ENCODE data around the gene ABHD16B. TPM values are rescaled to one million over a fixed set of nuclear protein-coding genes. Genes with fewer than 3 reads are reported as not detected.

The ABHD16B gene
- total RNA-seq, 1 experiment from 2014 or later = not detected

DNA sequence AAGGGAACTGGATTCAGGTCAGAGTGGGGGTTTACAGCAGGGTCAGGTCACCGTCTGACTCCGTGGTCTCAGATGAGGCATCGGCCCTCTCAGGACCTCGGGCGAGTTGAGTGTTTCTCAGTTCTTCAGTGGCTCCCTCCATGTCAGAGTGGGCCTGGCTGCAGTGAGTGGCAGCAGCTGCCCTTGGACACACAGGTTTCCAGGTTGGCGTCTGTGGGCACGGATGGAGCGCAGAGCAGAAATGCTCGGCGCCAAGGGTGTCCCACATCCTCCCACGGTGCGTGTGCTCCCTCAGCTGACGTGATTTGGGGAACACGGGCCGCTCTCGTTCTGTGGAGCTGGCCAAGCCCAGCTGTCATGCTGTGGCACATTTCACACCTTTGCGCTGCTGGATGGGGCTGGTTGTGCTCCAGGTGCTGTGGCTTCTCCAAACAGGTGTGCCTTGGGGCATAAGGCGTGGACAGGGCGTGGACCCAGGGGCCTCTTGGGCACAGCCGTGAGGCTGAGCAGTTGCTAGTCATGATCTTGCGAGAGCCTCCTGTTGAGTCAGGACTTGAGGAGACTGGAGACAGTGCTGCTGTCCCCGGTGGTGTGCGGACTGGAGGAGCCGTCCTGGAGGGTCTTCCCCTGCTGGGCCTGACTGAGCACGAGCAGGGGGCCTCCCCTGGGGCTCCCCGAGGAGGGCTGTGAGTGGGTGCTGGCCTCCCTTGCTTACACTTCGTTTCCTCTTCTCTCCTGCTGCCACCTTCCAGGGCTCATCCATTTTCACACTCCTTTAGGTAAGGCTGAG is 24.2 kb downstream of the ABHD16B start:
- ATAC-seq (peak; percentile 61), DNase-seq (peak; percentile 59)
- peaks cover 56% of the 10 kb centered on the region for H3K79me2 ChIP-seq (ENCODE audit: low read length)
- ChIA-PET POLR2A (ENCODE audit: unreplicated experiment) (no interaction called here), CTCF (no interaction called here)
- no peak for TF ChIP-seq EZH2 (IDR thresholded peaks at IDR 0.05; ENCODE audit: low read length, unreplicated experiment)
- no peak for TF ChIP-seq CTCF (conservative IDR thresholded peaks at IDR 0.05; ENCODE audit: low read depth, low read length)
- TF ChIP-seq EZH2phosphoT487 (IDR thresholded peaks at IDR 0.05; ENCODE audit: borderline replicate concordance, low read length) = no peak
- BruUV-seq (replicated peaks) = no TSS peak
- H3K27me3 ChIP-seq (ENCODE audit: low read length) = no peaks in the 10 kb centered on the region
- H3K36me3 ChIP-seq (ENCODE audit: low read depth, low read length) = peaks cover 64% of the 10 kb centered on the region
- intact Hi-C loops (cut with micrococcal nuclease) = no loop called here
- no peak overlapping the region for H3K4me2 ChIP-seq (ENCODE audit: low read length)
- H3K4me3 ChIP-seq (ENCODE audit: low read length) = no peak overlapping the region
- H3K9me2 ChIP-seq (replicated peaks; ENCODE audit: low read length) = no peaks in the 10 kb centered on the region
- H3F3A ChIP-seq (ENCODE audit: low read length, unreplicated experiment) = no peaks in the 10 kb centered on the region
- peaks cover 31% of the 10 kb centered on the region for H4K20me1 ChIP-seq (ENCODE audit: low read length)
- H3K4me1 ChIP-seq (ENCODE audit: insufficient read depth, low read length) = peaks cover 21% of the 10 kb centered on the region
- H3K9me3 ChIP-seq (ENCODE audit: low read length) = no peaks in the 10 kb centered on the region
- no peak overlapping the region for H3K9ac ChIP-seq (ENCODE audit: low read length)
- peak overlapping the region; percentile 26; the same call in 1 of the 2 replicates for H3K27ac ChIP-seq (ENCODE audit: low read length)
- H2AFZ ChIP-seq (ENCODE audit: low read length) = no peak overlapping the region

- Histone ChIP-seq H3F3A (ENCODE audit: low read length, unreplicated experiment) (no peaks in the 10 kb centered on the region), H3K27me3 (ENCODE audit: low read length) (no peaks in the 10 kb centered on the region), H3K79me2 (ENCODE audit: low read length) (peaks cover 59% of the 10 kb centered on the region), H4K20me1 (ENCODE audit: low read length) (peaks cover 36% of the 10 kb centered on the region), H3K36me3 (ENCODE audit: low read depth, low read length) (peaks cover 70% of the 10 kb centered on the region), H3K4me3 (ENCODE audit: low read length) (no peak overlapping the region), H3K9me3 (ENCODE audit: low read length) (no peaks in the 10 kb centered on the region), H3K9me2 (replicated peaks; ENCODE audit: low read length) (no peaks in the 10 kb centered on the region), H3K4me1 (ENCODE audit: insufficient read depth, low read length) (peaks cover 21% of the 10 kb centered on the region), H3K27ac (ENCODE audit: low read length) (peak overlapping the region; percentile 26; the same call in 1 of the 2 replicates), H3K4me2 (ENCODE audit: low read length) (no peak overlapping the region), H3K9ac (ENCODE audit: low read length) (no peak overlapping the region), H2AFZ (ENCODE audit: low read length) (no peak overlapping the region)
- intact Hi-C loops (cut with micrococcal nuclease) = no loop called here
- TF ChIP-seq CTCF (conservative IDR thresholded peaks at IDR 0.05; ENCODE audit: low read depth, low read length) (no peak), EZH2phosphoT487 (IDR thresholded peaks at IDR 0.05; ENCODE audit: borderline replicate concordance, low read length) (no peak), EZH2 (IDR thresholded peaks at IDR 0.05; ENCODE audit: low read length, unreplicated experiment) (no peak)
- ChIA-PET CTCF (no interaction called here), POLR2A (ENCODE audit: unreplicated experiment) (no interaction called here)
- BruUV-seq (replicated peaks) = no TSS peak
- DNase-seq (no peak), ATAC-seq (no peak)
Observed at GRCh38 chr20:63886054-63886419, 24.7 kb downstream of the ABHD16B start.

DNA sequence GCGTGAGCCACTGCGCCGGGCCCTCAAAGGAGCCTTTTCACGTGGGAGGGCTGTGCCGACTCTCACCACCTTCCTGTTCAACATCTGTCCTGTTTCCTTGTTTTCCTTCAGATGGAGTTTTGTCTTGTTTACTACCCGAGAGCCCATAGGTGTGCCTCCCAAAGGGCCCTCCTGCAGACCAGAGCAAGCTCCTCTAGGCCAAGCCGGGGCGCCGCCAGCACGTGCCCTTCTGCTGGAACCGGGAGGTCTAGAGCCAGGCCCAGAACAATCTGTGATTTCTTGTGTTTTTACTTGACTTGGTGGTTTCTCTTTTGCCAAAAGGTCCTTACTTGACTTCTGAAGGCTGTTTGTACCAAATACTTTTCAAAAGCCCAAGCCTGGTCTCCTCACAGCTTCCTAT is 25.6 kb downstream of the ABHD16B start:
- Histone ChIP-seq H3K36me3 (ENCODE audit: low read depth, low read length) (peaks cover 76% of the 10 kb centered on the region), H3K27me3 (ENCODE audit: low read length) (no peaks in the 10 kb centered on the region), H3K9ac (ENCODE audit: low read length) (no peak overlapping the region), H3K27ac (ENCODE audit: low read length) (no peak overlapping the region), H3F3A (ENCODE audit: low read length, unreplicated experiment) (no peaks in the 10 kb centered on the region), H3K4me1 (ENCODE audit: insufficient read depth, low read length) (peaks cover 21% of the 10 kb centered on the region), H3K9me2 (replicated peaks; ENCODE audit: low read length) (no peaks in the 10 kb centered on the region), H2AFZ (ENCODE audit: low read length) (no peak overlapping the region), H3K79me2 (ENCODE audit: low read length) (peaks cover 51% of the 10 kb centered on the region), H4K20me1 (ENCODE audit: low read length) (peaks cover 29% of the 10 kb centered on the region), H3K9me3 (ENCODE audit: low read length) (no peaks in the 10 kb centered on the region), H3K4me2 (ENCODE audit: low read length) (no peak overlapping the region), H3K4me3 (ENCODE audit: low read length) (no peak overlapping the region)
- ChIA-PET POLR2A (ENCODE audit: unreplicated experiment) (no interaction called here), CTCF (no interaction called here)
- intact Hi-C loops (cut with micrococcal nuclease) = no loop called here
- DNase-seq (no peak), ATAC-seq (no peak)
- TF ChIP-seq CTCF (conservative IDR thresholded peaks at IDR 0.05; ENCODE audit: low read depth, low read length) (no peak), EZH2 (IDR thresholded peaks at IDR 0.05; ENCODE audit: low read length, unreplicated experiment) (no peak), EZH2phosphoT487 (IDR thresholded peaks at IDR 0.05; ENCODE audit: borderline replicate concordance, low read length) (no peak)
- no TSS peak for BruUV-seq (replicated peaks)
